Suprapubic skin (tissue), 3 donors: ENCODE measurements around the gene ZNHIT2.

Source experiments
- EP300 ChIP-seq: sonication (generic); formaldehyde crosslinking; IDR thresholded peaks from one replicate; pipeline ENCODE4 v1.6.1; 2017; ENCODE audit warnings: antibody characterized with exemption
- POLR2A ChIP-seq, 2 donors: fragments of 450-650 bp; IDR thresholded peaks; one replicate each; pipeline ENCODE4 v1.6.1; 2017; ENCODE audit warnings: antibody characterized with exemption in 2 of 2, mild to moderate bottlenecking in 2 of 2, moderate library complexity in 2 of 2
- TF ChIP-seq, protein P1 (sequence below), 2 donors: fragments of 200-600 bp in 1 of 2; fragments of 450-650 bp in 1 of 2; sonication (generic) in 1 of 2; IDR thresholded peaks; one replicate each; pipeline ENCODE4 v1.5.1; 2016 to 2019; ENCODE audit warnings: antibody characterized with exemption in 2 of 2, mild to moderate bottlenecking in 1 of 2, moderate library complexity in 1 of 2

DNA sequence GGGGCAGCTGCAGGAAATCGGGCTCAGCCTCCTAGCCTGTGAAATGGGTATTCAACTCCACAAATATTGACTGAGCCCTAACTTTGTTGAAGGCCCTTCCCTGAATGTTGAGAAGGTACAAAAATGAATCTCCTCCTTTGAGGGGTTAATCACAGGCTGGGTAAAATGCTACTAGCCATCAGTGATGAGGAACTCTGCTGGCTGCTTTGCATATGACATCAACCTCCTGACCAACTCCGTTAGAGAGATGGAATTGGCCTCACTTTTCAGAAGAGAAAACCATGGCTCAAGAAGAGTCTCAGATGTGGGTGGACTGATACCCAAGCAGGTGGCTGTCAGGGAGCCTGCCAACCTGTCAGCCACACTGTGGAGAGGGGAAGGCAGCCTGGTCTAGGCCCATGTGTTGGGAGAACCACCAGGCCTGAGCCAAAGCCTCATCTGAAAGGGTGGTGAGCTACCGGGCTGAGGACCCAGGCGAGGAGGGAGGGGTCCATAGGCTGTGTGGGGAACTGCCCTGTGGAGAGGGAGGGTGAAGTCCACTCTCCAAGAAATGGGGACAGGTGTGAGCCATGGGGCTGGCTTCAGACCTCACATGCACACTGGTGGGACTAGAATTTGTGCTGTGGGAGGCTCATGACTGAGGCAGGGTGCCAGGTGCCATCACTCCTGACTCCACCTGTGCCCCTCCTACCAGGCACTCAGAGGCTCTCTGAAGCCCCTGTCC is 45.4 kb downstream of the ZNHIT2 start:
- TF ChIP-seq, protein P1, sequence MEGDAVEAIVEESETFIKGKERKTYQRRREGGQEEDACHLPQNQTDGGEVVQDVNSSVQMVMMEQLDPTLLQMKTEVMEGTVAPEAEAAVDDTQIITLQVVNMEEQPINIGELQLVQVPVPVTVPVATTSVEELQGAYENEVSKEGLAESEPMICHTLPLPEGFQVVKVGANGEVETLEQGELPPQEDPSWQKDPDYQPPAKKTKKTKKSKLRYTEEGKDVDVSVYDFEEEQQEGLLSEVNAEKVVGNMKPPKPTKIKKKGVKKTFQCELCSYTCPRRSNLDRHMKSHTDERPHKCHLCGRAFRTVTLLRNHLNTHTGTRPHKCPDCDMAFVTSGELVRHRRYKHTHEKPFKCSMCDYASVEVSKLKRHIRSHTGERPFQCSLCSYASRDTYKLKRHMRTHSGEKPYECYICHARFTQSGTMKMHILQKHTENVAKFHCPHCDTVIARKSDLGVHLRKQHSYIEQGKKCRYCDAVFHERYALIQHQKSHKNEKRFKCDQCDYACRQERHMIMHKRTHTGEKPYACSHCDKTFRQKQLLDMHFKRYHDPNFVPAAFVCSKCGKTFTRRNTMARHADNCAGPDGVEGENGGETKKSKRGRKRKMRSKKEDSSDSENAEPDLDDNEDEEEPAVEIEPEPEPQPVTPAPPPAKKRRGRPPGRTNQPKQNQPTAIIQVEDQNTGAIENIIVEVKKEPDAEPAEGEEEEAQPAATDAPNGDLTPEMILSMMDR (IDR thresholded peaks at IDR 0.05), result no peak
- TF ChIP-seq POLR2A (IDR thresholded peaks at IDR 0.05) (no peak), EP300 (no peak)
